Breast epithelium (tissue), 4 donors: Measurements from ENCODE around the gene RELL2. TPM values are rescaled to one million over a fixed set of nuclear protein-coding genes. Genes with fewer than 3 reads are reported as not detected.
A peak's percentile ranks its signal among the peaks of the same experiment; 100 is the strongest.

ENCODE experiments used
- DNase-seq, 2 donors: peaks; one replicate each; pipeline ENCODE4 v3.0.0-alpha.2; 2019; ENCODE audit warnings: low spot score in 2 of 2
- H3K27ac ChIP-seq, 2 donors: fragments of 200-600 bp; sonication (generic) in 1 of 2; one replicate each; pipeline ENCODE4 v1.5.1; 2016 to 2019; ENCODE audit warnings: mild to moderate bottlenecking in 1 of 2
- H3K27me3 ChIP-seq, 2 donors: fragments of 200-600 bp; sonication (generic) in 1 of 2; one replicate each; pipeline versions ENCODE4 v1.5.1 to v1.6.0; 2017 to 2019; ENCODE audit warnings: control low read depth in 1 of 2, mild to moderate bottlenecking in 1 of 2
- H3K36me3 ChIP-seq: fragments of 200-600 bp; one replicate; pipeline ENCODE4 v1.5.1; 2019
- H3K4me1 ChIP-seq, 2 donors: fragments of 200-600 bp; sonication (generic); one replicate each; pipeline ENCODE4 v1.5.1; 2016 to 2019; ENCODE audit warnings: control low read depth in 1 of 2
- H3K4me3 ChIP-seq, 3 donors: fragments of 200-600 bp; sonication (generic); 1 replicate in 2 of 3; 2 replicates in 1 of 3; pipeline ENCODE4 v1.5.1; 2016 to 2019; ENCODE audit warnings: mild to moderate bottlenecking in 3 of 3, moderate library complexity in 2 of 3
- H3K9me3 ChIP-seq, 2 donors: fragments of 200-600 bp; sonication (generic) in 1 of 2; one replicate each; pipeline ENCODE4 v1.5.1; 2016 to 2019; ENCODE audit warnings: control low read depth in 1 of 2
- CTCF ChIP-seq, 3 donors: fragments of 450-650 bp; IDR thresholded peaks; one replicate each; pipeline ENCODE4 v1.5.1; 2016 to 2017; ENCODE audit warnings: antibody characterized with exemption in 3 of 3, mild to moderate bottlenecking in 3 of 3, moderate library complexity in 3 of 3
- POLR2A ChIP-seq: fragments of 450-650 bp; IDR thresholded peaks from one replicate; pipeline ENCODE4 v1.6.1; 2016; ENCODE audit warnings: antibody characterized with exemption, mild to moderate bottlenecking, moderate library complexity
- POLR2AphosphoS5 ChIP-seq, 3 donors: sonication (generic); formaldehyde crosslinking; IDR thresholded peaks; one replicate each; pipeline ENCODE4 v1.6.1; 2017; ENCODE audit warnings: antibody characterized with exemption in 3 of 3
- intact Hi-C: fragments of 100-400 bp; cut with DNase I; formaldehyde crosslinking; loops from one replicate; pipeline ENCODE4 v1.15.1; 2023; ENCODE audit warnings: low total_unique reads
- total RNA-seq, 3 donors: library from RNA; depleted of rRNA; stranded (reverse); fragments of >200 nt; gene quantifications; one replicate each; pipeline ENCODE4 v1.1.0, GENCODE V29; 2016

RELL2 gene
- total RNA-seq, 3 donors from 2014 or later = 1.3 to 4.3 (median 4.0) TPM

DNA sequence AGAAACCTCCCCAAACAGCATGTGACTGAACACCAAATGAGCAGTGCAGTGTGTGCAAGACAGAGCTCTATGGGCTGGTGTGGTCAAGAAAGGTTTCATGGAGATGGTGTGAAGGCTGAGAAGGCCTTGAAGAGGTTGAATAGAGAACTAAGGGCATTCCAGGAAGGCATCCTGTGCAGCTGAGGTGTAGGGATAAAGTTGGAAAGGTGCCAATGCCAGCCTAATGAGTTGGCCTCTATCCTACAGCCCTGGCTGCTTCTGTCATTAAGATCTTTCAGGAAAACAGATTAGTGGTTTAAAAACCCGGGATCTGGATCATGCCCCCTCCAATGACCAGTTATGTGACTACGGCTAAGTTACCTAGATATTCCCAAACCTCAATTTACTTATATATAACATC is 4.1 kb upstream of the RELL2 start:
- H3K9me3 ChIP-seq = no peaks in the 10 kb centered on the region
- H3K4me1 ChIP-seq = peaks cover 3 to 19% of the 10 kb centered on the region in 2 donors
- TF ChIP-seq POLR2A = no peak
- TF ChIP-seq POLR2AphosphoS5 (IDR thresholded peaks at IDR 0.05) = no peak
- no peak for TF ChIP-seq CTCF (IDR thresholded peaks at IDR 0.05)
- no peaks in the 10 kb centered on the region for H3K27me3 ChIP-seq
- no peak overlapping the region for H3K4me3 ChIP-seq
- no peak for DNase-seq
- intact Hi-C loops = no loop called here
- no peak overlapping the region for H3K27ac ChIP-seq
- H3K36me3 ChIP-seq = peaks cover 5% of the 10 kb centered on the region

DNA sequence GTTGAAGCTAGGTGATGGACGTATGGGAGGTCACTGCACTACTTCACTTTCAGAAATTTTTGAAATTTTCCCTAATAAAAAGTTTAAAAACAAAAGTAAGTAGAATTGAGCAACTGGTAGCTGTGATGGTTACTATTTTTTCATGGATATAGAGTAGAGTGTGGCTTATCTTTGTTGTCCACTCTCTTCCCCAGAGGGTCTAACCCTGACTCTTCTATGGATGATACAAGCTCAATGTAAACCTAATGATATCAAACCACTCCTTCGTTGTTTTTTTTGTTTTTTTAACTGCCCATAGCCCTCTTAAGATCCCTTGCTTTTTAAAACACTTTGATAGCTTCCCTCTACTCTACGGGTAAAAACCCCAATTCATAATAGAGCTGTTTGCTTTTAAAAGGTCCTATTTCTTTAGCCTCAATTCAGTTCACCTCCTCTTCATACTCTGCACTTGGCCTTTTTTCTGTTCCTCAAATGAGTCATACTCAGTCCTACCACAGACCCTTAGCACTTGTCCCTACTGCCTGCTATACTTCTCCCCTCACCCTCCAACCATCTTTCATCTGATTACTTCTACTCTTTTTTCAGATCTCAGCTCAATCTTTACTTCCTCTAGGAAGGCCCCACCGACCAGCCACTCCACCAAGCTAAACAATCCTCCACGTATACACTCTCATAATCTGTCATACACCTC is 2.8 kb upstream of the RELL2 start:
- H3K27ac ChIP-seq = no peak overlapping the region
- no peak overlapping the region for H3K4me3 ChIP-seq
- H3K27me3 ChIP-seq = no peaks in the 10 kb centered on the region
- no peaks in the 10 kb centered on the region for H3K36me3 ChIP-seq
- DNase-seq = no peak
- H3K9me3 ChIP-seq = no peaks in the 10 kb centered on the region
- no peak for TF ChIP-seq POLR2A
- no peak for TF ChIP-seq POLR2AphosphoS5 (IDR thresholded peaks at IDR 0.05)
- no peak for TF ChIP-seq CTCF (IDR thresholded peaks at IDR 0.05)
- intact Hi-C loops = no loop called here
- H3K4me1 ChIP-seq = peaks cover 9 to 19% of the 10 kb centered on the region in 2 donors

DNA sequence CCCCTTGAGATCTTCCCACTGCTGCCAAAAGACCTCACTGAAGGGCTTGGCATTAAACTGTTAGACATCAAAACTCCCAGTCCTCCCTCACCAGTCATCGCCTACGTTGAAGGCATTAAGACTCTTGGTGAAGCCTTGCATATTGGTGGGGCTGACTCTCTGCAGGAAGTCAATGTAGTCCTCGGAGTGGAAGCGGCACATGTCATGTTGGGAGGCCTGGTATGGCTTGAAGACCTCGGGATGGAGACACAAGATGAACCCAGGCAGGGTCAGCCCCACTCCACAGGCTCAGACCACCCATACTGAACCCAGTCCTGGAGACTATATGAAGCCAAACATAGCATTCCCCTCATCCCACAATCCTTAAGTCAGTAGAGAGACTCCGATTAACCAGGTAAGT is 2.1 kb upstream of the RELL2 start:
- Histone ChIP-seq H3K4me1 (peaks cover 9 to 19% of the 10 kb centered on the region in 2 donors), H3K36me3 (no peaks in the 10 kb centered on the region), H3K27me3 (no peaks in the 10 kb centered on the region), H3K27ac (no peak overlapping the region), H3K4me3 (no peak overlapping the region), H3K9me3 (no peaks in the 10 kb centered on the region)
- TF ChIP-seq CTCF (IDR thresholded peaks at IDR 0.05) (no peak), POLR2A (no peak), POLR2AphosphoS5 (IDR thresholded peaks at IDR 0.05) (no peak)
- no peak for DNase-seq
- intact Hi-C loops = no loop called here

DNA sequence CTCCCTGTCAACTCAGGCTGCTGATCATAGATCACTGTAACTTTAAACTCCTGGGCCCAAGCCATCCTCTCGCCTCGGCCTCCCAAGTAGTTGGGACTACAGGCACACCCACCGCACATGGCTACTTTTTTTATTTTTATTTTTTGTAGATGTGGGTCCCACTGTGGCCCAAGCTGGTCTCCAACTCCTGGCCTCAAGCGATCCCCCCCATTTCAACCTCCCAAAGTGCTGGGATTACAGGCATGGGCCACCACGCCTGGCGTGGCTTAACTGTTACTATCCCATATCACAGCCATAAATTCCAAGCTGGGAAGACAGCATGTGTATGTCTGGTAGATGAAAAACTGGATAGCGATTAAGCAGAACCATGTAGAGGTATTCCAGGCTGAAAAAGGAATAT is 1.2 kb upstream of the RELL2 start:
- TF ChIP-seq POLR2AphosphoS5 (IDR thresholded peaks at IDR 0.05) (no peak), CTCF (IDR thresholded peaks at IDR 0.05) (no peak), POLR2A (no peak)
- H3K27me3 ChIP-seq = no peaks in the 10 kb centered on the region
- H3K9me3 ChIP-seq = no peaks in the 10 kb centered on the region
- no peaks in the 10 kb centered on the region for H3K36me3 ChIP-seq
- peak overlapping the region; percentile 57 to 98 (median 85) for H3K4me3 ChIP-seq
- intact Hi-C loops = no loop called here
- H3K27ac ChIP-seq = no peak overlapping the region
- no peak for DNase-seq
- H3K4me1 ChIP-seq = peaks cover 9 to 19% of the 10 kb centered on the region in 2 donors

DNA sequence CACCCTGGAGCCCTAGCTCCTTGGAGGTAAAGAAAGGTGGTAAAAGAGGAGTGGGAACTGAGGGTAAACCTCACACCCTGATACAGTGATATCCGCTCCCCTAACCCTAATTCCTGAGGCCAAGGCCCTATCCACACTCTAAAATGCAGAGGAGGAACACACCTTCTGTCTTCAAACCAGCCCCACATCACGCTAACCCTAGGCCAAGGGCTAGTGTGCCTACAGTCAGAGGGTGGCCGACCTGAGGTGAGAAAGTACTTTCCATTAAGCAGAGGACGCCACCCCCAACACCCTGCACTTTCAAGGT is 738 bp upstream of the RELL2 start:
- Histone ChIP-seq H3K27me3 (no peaks in the 10 kb centered on the region), H3K4me3 (peak overlapping the region; percentile 57 to 98 (median 85)), H3K36me3 (no peaks in the 10 kb centered on the region), H3K27ac (peak overlapping the region; percentile 61 to 91), H3K4me1 (peaks cover 9 to 19% of the 10 kb centered on the region in 2 donors), H3K9me3 (no peaks in the 10 kb centered on the region)
- intact Hi-C loops = no loop called here
- TF ChIP-seq POLR2A (no peak), CTCF (IDR thresholded peaks at IDR 0.05) (no peak), POLR2AphosphoS5 (IDR thresholded peaks at IDR 0.05) (no peak)
- DNase-seq = no peak
